HT-29 (cell line): Measurements from ENCODE around the gene SFXN5. TPM values are rescaled to one million over a fixed set of nuclear protein-coding genes. Genes with fewer than 3 reads are reported as not detected.
A peak's percentile ranks its signal among the peaks of the same experiment; 100 is the strongest.
"Not testable (repeated sequence)": the region's sequence is repeated elsewhere in the genome, so short reads cannot be mapped to it uniquely, and the experiment has no call there.

Source experiments
- DNase-seq: peaks from one replicate; pipeline ENCODE4 v3.0.0-alpha.2; 2015; ENCODE audit warnings: low spot score
- total RNA-seq: library from RNA; depleted of rRNA; stranded (reverse); fragments of >200 nt; shearing (Covaris generic); gene quantifications from 2 replicates; pipeline ENCODE4 v1.2.3, GENCODE V29; 2014; rRNA removed

SFXN5 gene
- total RNA-seq = 48.3 and 49.4 TPM in 2 replicates

- peak; percentile 98 for DNase-seq
Measured at GRCh38 chr2:73071360-73072128, at the start of gene SFXN5. Gene SFXN5, minus strand, starts transcription at chr2:73071712. Its CDS starts 7 bp downstream, at chr2:73071705.

GRCh38 chr2:73119611-73120239 lies 48.2 kb upstream of the SFXN5 start:
- DNase-seq = not testable (repeated sequence)

GRCh38 chr2:73117441-73117840 lies 45.9 kb upstream of the SFXN5 start:
- no peak for DNase-seq

GRCh38 chr2:73116182-73116960 lies 44.9 kb upstream of the SFXN5 start:
- DNase-seq = no peak

GRCh38 chr2:73114273-73114867 lies 42.9 kb upstream of the SFXN5 start:
- no peak for DNase-seq

- DNase-seq = peak; percentile 68
Measured at GRCh38 chr2:73112913-73113854, 41.7 kb upstream of the SFXN5 start, which contains the start of gene RAB11FIP5. Gene RAB11FIP5, minus strand, starts transcription at chr2:73112948. Its CDS starts 171 bp downstream, at chr2:73112777.

- DNase-seq = peak; percentile 43
Measured at GRCh38 chr2:73112026-73112912, 40.8 kb upstream of the SFXN5 start.

- DNase-seq = peak; percentile 68
Measured at GRCh38 chr2:73111073-73112025, 39.8 kb upstream of the SFXN5 start.

GRCh38 chr2:73110168-73111072 lies 38.9 kb upstream of the SFXN5 start:
- DNase-seq = no peak

GRCh38 chr2:73109431-73110167 lies 38.1 kb upstream of the SFXN5 start:
- DNase-seq = no peak

GRCh38 chr2:73107211-73107926 lies 35.9 kb upstream of the SFXN5 start:
- DNase-seq = no peak

GRCh38 chr2:73106791-73107190 lies 35.3 kb upstream of the SFXN5 start:
- DNase-seq = no peak

GRCh38 chr2:73105511-73105971 lies 34.0 kb upstream of the SFXN5 start:
- no peak for DNase-seq

GRCh38 chr2:73104933-73105332 lies 33.4 kb upstream of the SFXN5 start:
- DNase-seq = no peak

GRCh38 chr2:73103018-73103542 lies 31.6 kb upstream of the SFXN5 start:
- no peak for DNase-seq
